ENCODE results near the gene PTPN1.

- TF ChIP-seq REST (IDR thresholded peaks at IDR 0.05; ENCODE audit: insufficient read depth in 1 of 2, low read depth in 2 of 2, low read length in 2 of 2) = no peak
- no peak for TF ChIP-seq TAF1 (IDR thresholded peaks at IDR 0.05; ENCODE audit: borderline replicate concordance, insufficient read depth, low read length)
- no peak for TF ChIP-seq SIN3A (IDR thresholded peaks at IDR 0.05; ENCODE audit: borderline replicate concordance, insufficient read depth, low read length)
- TF ChIP-seq POLR2AphosphoS5 (IDR thresholded peaks at IDR 0.05; ENCODE audit: low read depth, low read length) = no peak
These were observed 31.8 kb upstream of the PTPN1 start for GRCh38 chr20:50478162-50478990.
